Stimulated activated CD8-positive, alpha-beta memory T cell treated with anti-CD3 and anti-CD28 coated beads, Interleukin-2, amount 100 ng/mL, for 1 hour (primary cell): ENCODE measurements around the gene ASH1L.
"Not testable (repeated sequence)": the region's sequence is repeated elsewhere in the genome, so short reads cannot be mapped to it uniquely, and the experiment has no call there.

ENCODE experiments used
- DNase-seq, 2 donors: peaks; one replicate each; pipeline ENCODE4 v3.0.0-alpha.2; 2020; ENCODE audit warnings: low read depth in 2 of 2

ASH1L gene

DNA sequence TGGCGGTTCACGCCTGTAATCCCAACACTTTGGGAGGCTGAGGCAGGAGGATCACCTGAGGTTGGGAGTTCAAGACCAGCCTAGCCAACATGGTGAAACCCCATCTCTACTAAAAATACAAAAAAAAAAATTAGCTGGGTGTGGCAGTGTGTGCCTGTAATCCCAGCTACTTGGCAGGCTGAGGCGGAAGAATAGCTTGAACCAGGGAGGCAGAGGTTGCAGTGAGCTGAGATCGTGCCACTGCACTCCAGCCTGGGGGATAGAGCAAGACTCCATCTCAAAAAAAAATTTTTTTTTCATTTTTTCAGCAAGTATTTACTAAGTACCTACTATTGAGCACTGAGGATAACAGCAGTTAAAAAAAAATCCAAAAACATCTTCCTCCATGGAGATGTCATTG lies 69.0 kb downstream of the ASH1L start:
- not testable (repeated sequence) for DNase-seq

DNA sequence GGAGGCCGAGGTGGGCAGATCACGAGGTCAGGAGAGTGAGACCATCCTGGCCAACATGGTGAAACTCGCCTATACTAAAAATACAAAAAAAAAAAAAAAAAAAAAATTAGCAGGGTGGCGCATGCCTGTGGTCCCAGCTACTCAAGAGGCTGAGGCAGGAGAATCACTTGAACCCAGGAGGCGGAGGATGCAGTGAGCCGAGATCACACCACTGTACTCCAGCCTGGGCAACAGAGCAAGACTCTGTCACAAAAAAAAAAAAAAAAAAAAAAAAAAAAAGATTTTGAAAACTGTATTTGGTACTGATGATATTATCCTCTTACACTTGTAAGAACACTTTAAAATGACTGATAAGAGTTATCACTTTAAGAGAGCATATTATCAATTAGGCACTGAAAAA lies 74.2 kb downstream of the ASH1L start:
- not testable (repeated sequence) for DNase-seq

DNA sequence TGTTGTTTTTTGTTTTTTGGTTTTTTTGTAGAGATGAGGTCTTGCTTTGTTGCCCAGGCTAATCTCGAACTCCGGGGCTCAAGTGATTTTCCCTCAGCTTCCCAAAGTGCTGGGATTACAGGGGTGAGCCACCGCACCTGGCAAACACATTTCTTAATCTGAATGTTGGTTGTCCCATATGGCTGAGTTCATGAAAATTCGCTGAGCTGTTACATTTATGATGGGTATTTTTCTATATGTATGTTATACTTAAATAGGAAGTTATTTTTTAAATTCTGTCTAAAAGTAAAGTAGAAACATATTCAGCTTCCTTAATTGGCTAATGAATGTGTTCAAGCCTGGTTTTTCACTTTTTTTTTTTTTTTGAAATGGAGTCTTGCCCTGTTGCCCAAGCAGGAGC lies 75.1 kb downstream of the ASH1L start:
- no peak for DNase-seq

DNA sequence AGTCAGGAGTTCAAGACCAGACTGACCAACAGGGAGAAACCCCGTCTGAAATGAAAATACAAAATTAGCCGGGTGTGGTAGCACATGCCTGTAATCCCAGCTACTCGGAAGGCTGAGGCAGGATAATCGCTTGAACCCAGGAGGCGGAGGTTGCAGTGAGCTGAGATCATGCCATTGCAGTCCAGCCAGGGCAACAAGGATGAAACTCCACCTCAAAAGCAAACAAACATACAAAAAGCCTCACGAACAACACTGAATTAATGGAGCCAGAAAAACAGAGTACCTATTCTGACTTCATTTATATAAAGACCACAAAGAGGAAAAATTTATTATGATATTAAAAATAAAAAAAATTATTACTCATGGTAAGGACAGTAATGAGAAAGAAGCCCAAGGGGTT lies 75.7 kb downstream of the ASH1L start:
- not testable (repeated sequence) for DNase-seq

DNA sequence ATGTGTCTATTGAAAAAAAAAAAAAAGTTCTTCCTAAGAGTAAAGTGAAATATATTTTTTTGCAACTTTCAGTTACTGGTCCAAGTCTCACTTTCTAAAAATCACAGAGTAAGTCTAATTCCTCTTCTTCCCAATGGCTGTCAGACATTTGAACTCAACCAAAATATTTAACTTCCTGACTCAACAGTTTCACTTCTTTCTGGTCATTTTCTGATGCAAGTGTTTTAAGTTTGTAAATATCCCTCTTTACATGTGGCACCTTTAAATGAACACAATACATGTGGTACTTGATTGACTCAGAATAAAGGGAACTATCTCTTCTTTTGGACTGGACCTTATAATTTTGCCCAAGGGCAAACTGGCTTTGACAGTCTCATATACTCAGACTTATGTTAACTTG lies 76.7 kb downstream of the ASH1L start:
- DNase-seq, result no peak

DNA sequence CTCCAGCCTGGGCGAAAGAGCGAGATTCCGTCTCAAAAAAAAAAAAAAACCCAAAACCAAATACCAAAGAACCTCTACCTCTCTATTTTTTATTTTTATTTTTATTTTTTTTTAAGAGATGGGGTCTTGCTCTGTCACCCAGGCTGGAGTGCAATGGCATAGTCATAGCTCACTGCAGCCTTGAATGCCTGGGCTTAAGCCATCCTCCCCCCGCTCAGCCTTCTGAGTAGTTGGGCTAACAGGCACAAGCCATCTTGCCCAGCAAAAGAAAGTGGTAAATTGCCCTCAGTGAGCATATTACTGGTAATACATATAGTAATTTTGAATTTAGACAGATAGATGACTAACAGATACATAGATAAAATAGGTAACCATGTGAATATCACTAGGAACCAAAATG lies 77.4 kb downstream of the ASH1L start:
- DNase-seq, result no peak

DNA sequence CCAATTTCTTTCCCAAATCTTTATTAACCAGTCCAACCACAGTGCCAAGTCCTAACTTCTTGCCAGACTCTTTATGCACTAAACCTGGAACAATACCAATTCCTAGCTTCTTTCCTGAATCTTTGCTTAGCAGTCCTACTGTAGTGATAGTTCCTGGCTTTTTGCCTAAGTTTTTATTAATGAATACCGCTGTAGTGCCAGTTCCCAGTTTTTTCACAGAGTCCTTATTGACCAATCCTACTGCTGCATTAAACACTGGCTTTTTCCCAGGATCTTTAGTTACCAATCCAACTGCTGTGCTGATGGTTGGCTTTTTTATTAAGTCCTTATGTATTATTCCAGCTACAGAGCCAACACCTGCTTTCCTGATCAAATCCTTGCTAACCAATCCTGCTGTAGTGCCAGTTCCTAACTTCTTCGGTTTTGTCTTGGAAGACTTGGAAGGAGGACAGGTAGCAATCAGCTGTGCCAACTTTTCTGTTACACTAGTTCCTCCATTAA lies 80.8 kb downstream of the ASH1L start:
- DNase-seq, result no peak

DNA sequence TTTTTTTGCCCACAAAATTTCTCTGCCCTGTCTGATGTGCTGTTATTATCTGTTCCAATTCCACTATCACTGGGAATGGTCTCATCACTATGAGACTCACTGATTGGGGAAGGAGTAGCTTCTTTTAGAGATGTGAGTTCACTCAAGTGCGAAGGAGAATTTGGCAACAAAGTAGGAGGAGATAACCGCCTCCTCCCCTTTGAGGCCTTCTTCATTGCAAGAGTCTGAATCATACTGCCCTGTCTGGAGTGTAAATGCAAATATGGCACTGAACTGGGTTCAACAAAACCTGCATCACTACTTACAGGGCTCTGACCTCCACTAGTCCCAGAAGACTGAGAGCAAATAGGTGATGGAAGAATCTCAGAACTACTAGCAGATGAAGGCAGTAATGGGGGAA lies 83.4 kb downstream of the ASH1L start:
- DNase-seq, result no peak

DNA sequence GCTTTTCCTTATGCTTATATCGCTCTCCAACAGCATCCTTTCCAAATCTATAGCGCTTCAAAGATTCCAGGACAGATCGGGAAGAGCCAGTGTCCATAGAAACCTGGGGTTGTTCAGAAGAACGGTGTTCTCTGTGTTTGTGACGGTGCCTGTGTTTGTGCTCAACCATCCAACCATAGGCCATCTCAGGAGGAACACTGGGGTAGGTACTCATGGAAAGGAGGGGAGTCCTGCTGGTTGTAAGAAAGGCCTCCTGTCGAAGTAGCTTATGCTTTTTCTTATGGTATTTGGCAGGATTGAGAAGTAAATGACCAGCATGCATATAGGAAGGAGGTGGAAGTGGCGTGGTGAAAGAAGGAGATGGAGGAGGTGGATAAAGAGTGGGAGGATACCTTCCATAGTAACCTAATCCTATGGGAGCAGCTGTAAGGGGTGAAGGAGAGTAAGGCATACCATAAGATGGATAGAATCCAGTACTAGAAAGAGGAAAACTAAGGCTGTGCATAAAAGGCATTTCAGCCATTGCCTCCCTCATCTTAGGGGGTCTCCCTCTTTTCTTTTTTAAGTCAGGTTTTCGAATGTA lies 84.2 kb downstream of the ASH1L start:
- DNase-seq, result no peak

DNA sequence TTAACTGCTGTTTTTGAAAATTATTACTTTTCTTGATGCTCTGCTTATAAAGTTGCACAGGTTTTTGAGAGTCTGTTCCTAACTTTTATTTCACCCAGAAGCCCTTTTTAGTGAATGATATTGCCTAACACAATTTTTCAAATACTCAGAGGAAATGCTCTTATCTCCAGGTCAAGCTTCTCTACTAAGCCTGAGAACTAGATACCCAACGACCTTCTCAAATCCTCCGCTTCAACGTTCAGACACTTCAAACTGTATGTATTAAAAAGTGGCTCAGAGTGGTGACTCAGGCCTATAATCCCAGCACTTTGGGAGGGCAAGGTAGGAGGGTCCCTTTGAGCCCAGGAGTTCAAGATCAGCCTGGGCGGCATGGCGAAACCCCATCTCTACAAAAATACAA lies 88.5 kb downstream of the ASH1L start:
- DNase-seq, result no peak

DNA sequence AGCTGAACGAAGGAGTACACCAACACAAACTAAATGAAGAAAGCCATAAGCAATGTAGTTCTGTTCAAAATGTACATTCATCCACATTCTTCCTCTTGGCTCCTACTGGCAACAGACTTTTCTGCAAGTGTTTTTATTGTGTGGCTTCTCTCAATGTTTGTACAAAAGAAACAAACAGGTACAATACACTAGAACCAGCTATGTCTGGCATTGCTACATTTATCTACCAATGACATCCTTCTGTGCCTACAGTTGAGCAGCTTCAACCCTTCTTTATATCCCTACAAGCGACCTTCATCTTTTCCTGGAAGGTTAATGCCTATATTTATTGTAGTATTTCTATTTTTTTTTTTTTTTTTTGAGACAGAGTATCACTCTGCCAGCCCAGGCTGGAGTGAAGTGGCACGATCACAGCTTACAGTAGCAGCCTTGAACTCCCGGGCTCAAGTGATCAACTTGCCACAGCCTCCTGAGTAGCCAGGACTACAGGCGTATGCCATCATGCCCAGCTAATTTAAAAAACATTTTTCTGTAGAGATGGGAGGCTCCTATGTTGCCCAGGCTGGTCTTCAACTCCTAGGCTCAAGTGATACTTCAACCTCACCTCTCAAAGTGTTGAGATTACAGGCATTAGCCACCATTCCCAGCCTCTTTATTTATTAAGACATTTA lies 89.3 kb downstream of the ASH1L start:
- DNase-seq, result no peak

DNA sequence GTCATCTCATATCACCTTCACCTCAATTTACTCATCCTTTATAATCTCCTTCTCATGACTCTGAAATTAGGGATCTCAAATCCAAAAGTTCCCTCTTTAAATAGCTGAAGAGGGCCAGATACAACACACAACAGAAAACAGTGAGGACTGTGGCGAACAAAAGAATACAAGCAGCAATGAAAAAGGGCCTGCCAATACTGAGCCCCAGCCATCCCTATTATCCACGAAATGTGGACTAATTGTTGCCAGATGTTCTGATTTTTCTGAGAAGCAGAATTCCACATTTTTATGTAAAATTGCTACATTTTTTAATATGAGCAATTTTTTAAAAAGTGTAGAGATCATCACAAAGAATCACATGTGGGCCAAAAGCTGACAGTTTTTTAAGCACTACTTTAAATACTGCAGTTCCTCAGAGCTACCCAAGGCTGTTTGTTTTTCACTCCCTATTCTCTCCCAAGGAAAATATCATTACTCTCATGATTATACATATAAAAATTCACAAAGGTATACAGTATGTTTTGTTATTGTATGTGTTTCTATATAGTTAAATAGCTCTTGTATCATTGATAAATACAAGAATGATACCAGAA lies 90.0 kb downstream of the ASH1L start:
- no peak for DNase-seq

DNA sequence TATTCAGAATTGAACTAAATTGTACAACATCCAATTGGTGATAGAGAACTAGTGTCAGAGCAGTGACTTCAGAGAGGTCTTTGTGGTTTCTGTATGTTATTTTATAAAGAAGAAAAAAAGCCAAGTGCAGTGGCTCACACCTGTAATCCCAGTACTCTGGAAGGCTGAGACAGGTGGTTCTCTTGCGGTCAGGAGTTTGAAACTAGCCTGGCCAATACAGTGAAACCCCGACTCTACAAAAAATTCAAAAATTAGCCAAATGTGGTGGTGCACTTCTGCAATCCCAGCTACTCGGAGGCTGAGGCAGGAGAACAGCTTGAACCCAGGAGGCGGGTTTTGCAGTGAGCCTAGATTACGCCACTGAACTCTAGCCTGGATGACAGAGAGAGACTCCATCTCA lies 90.7 kb downstream of the ASH1L start:
- DNase-seq, result no peak

DNA sequence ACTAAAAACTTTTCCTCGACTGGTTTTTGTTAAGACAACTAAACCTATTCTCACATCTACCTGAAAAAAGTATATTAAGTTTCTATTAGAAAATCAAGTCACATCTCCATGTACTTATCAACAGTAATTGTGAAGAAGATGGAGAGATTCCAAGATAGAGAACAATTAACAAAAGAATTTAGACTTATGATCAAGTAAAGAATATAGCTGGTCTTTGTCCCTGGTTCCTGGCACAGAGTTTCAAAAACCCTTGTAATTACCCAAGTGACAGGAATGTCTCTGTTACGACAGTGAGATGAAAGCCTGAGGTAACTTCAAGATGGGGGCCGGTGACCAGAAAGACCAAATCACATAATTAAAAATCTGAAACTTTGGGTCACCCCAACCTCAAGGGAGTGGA lies 91.6 kb downstream of the ASH1L start:
- no peak for DNase-seq

DNA sequence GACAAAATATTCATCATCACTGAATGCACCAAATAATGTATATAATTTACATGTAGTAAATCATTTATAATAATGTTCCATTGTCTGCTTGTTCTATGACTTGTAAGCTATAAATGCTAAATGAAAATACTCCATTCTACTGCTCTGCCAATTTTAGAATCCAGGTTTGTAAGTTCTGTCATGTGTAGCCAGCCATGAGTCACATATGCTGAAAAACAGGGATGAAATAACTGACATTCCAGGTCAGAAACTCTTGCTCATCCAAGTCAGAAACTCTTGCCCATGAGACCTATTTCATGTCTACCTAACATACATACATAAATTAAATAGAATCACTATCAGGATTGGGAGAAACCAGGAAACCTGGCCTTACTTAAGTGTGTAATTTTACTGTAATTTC lies 95.6 kb downstream of the ASH1L start:
- no peak for DNase-seq

DNA sequence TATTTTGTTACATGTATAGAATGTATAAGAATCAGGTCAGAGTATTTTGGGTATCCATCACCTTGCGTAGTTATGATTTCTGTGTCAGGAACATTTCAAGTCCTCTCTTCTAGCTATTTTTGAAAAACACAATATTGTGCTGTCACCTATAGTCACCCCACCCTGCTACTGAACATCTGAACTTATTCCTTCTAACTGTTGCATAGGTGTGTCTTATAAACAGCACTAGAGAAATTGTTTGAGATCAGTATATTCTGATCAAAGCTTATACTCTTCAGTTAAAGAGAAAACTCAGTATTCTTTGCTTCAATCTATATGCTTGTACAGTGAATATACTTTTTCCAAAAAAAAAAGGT lies 96.0 kb downstream of the ASH1L start:
- DNase-seq, result no peak

DNA sequence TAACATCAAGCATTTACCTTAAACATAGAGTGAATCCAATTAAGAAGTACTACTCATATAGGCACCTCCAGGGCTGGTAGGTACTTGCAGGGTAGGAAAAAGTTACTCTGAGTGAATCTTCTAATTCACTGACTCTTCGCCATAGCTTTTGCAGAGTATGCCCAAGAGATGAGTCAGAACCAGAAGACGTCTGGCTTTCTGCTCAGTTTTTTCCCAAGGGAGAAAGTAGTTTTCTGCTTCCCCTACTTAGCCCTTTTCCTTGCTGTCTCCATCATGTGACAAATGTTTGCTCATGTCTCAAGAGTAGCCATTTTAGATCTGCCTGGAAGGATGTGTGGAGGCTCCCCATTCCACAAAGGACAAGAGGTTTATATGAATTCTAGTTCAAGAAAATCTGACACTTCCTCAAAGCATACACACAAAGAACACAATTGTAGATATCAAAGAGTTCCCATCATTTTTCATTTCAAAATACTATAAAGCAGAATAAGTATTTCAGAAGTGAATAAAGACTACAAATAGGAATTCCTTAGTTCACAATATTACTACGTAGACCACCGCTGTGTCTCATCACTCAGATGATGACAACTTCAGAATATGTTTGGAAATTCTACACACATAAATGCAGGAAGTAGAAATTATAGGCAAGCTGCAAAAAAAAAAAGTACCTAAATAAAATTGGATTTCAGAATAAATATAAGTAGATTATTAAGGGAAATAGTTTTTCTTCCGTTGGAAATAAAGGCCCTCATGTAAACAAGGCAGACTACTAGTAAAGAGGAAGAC lies 98.5 kb downstream of the ASH1L start:
- DNase-seq, result no peak

DNA sequence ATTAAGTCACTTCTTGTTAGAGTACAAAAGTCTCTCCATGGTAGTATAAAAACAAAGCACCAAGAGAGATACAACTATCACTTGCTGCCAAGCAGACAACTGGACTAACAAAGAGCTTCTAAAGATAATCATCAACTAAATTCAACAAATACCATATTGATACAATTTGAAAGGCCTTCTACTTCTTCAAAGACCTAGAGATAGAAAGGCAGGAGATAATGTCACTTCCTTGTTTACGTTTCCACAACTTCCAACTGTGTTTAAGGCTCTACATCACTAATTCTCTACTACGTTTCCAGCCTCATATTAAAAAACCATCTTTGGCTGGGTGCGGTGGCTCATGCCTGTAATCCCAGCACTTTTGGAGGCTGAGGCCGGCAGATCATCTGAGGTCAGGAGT lies 104.5 kb downstream of the ASH1L start:
- DNase-seq, result no peak

DNA sequence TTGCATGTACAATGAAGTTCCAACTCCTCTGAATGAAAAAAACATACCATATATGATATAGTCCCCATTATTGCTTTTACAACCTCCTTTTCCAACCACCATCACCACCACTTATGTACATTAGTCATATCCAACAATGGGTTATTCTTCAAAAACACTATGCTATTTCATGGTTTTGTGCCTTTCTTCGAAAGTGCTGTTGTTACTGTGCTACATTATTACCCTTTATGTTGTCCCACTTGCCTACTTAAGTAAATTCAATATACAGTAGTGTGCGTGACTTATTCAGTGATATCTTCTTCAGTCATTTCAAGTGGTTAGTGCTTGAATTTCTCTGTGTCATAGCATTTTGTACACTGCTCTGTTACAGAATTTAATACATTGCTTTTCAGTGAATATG lies 105.3 kb downstream of the ASH1L start:
- no peak for DNase-seq

DNA sequence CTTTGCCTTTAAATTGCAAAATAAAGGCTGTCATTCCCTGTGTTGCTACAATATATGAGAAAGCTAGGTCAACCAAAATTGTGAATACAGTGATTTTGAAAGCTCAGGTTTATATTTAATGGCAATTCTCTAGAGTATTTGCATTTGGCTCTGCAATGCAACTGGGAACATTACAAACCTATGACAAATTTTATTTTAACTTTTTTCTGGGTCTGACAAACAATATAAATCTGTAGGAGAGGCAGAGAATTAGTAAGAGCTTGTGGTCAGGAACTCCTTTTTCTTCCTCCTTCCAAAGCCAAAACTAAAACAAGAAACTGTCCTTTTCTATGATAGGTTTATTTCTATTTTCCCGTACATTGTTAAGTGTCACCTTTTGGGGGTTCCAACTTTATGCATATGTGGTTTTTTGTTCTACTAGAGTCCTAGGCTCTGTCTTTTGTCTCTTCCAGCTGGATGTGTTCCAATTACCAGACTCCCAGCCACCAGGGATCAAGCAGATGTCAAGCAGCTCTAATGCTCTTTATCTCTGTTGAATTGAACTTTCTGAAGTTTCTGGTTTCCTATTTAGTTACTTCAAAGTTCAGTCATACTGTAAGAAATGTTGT lies 106.9 kb downstream of the ASH1L start:
- DNase-seq, result no peak

DNA sequence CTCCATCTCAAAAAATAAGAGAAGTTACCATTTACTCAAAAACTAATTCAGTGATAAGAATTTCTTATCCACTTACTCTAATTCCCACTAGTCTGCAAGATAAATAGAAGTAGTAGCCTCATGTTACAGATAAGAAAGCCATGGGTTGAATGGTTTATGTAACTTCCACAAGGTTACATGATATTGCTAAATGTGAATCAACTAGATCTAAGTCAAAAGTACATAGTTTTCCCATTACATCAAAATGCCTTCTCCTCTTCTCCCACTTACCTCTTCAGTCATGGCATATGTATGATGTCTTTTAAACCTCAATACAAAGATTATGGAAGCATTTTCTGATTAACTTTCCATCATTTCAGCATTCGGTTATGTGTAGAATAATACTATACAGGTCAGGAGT lies 108.5 kb downstream of the ASH1L start:
- DNase-seq, result no peak

DNA sequence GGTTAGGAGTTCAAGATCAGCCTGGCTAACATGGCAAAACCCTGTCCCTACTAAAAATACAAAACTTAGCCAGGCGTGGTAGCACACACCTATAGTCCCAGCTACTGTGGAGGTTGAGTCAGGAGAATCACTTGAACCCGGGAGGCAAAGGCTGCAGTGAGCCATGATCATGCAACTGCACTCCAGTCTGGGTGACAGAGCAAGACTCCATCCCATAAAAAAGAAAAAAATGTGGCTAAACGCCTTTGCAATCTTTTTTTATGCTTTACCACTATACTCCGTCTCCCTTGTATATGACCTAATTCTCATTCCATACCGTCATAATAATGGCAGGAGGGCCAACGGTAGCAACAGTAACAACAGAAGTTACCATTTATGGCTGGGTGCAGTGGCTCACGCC lies 109.5 kb downstream of the ASH1L start:
- no peak for DNase-seq
